Prostate gland (tissue), 2 donors: ENCODE results near the gene RER1. TPM values are rescaled to one million over a fixed set of nuclear protein-coding genes. Genes with fewer than 3 reads are reported as not detected.
A peak's percentile ranks its signal among the peaks of the same experiment; 100 is the strongest.

Experiments
- DNase-seq: peaks from one replicate; pipeline ENCODE4 v3.0.0-alpha.2; 2019; ENCODE audit warnings: low spot score
- H3K27ac ChIP-seq, 2 donors: fragments of 200-600 bp; sonication (generic); 2 replicates each; pipeline ENCODE4 v1.5.1; 2017 to 2019
- H3K27me3 ChIP-seq: fragments of 200-600 bp; sonication (generic); replicated peaks from 2 replicates; pipeline ENCODE4 v1.5.1; 2019; ENCODE audit not compliant: insufficient read depth
- H3K36me3 ChIP-seq, 2 donors: fragments of 200-600 bp; sonication (generic); 1 replicate in 1 of 2; 2 replicates in 1 of 2; pipeline versions ENCODE4 v1.5.1 to v1.8.1; 2017 to 2019
- H3K4me1 ChIP-seq: fragments of 200-600 bp; sonication (generic); replicated peaks from 2 replicates; pipeline ENCODE4 v1.5.1; 2019
- H3K4me3 ChIP-seq, 2 donors: fragments of 200-600 bp; sonication (generic); 2 replicates each; pipeline ENCODE4 v1.5.1; 2017 to 2019
- H3K9me3 ChIP-seq: fragments of 200-600 bp; sonication (generic); 2 replicates; pipeline ENCODE4 v1.5.1; 2017
- CTCF ChIP-seq, 4 experiments: fragments of 200-600 bp in 2 of 4; fragments of 450-650 bp in 2 of 4; sonication (generic) in 2 of 4; IDR thresholded peaks; 1 replicate in 3 of 4; 2 replicates in 1 of 4; pipeline ENCODE4 v1.5.1; 2016 to 2019; ENCODE audit warnings: antibody characterized with exemption in 4 of 4, mild to moderate bottlenecking in 2 of 4, moderate library complexity in 2 of 4
- POLR2A ChIP-seq: fragments of 450-650 bp; IDR thresholded peaks from one replicate; pipeline ENCODE4 v1.6.1; 2016; ENCODE audit warnings: antibody characterized with exemption, mild to moderate bottlenecking
- POLR2AphosphoS5 ChIP-seq: sonication (generic); formaldehyde crosslinking; IDR thresholded peaks from one replicate; pipeline ENCODE4 v1.6.1; 2017; ENCODE audit warnings: antibody characterized with exemption
- WGBS: methylation state at CpG from one replicate; pipeline ENCODE4 v1.1.5; 2018; 5-methylcytosine and 5-hydroxymethylcytosine counted together
- intact Hi-C: fragments of 100-400 bp; cut with DNase I; formaldehyde crosslinking; loops from one replicate; pipeline ENCODE4 v1.14.2; 2022
- total RNA-seq, 2 donors: library from RNA; depleted of rRNA; stranded (reverse); fragments of >200 nt; gene quantifications; one replicate each; pipeline ENCODE4 v1.1.0, GENCODE V29; 2016

Gene RER1
- total RNA-seq, 2 donors from 2014 or later: 86.1 to 97.0 TPM

GRCh38 chr1:2430592-2430973 lies 38.9 kb downstream of the RER1 start:
- H3K9me3 ChIP-seq: no peaks in the 10 kb centered on the region
- no peaks in the 10 kb centered on the region for H3K36me3 ChIP-seq
- H3K27me3 ChIP-seq: no peaks in the 10 kb centered on the region
- DNase-seq: no peak
- H3K27ac ChIP-seq: peak overlapping the region in 1 of 2 donors; percentile 11
- TF ChIP-seq POLR2A (no peak), POLR2AphosphoS5 (no peak), CTCF (IDR thresholded peaks at IDR 0.05) (no peak)
- no peak overlapping the region for H3K4me3 ChIP-seq
- no peaks in the 10 kb centered on the region for H3K4me1 ChIP-seq
- intact Hi-C loops: no loop called here
- WGBS: 65% methylated on average over 9 of the region's 10 CpGs

GRCh38 chr1:2431103-2431502 lies 39.5 kb downstream of the RER1 start:
- Histone ChIP-seq H3K27ac (peak overlapping the region; percentile 35 to 51), H3K36me3 (no peaks in the 10 kb centered on the region), H3K9me3 (no peaks in the 10 kb centered on the region), H3K27me3 (no peaks in the 10 kb centered on the region), H3K4me3 (no peak overlapping the region), H3K4me1 (no peaks in the 10 kb centered on the region)
- TF ChIP-seq POLR2A: peak; percentile 47
- TF ChIP-seq POLR2AphosphoS5: peak; percentile 38
- TF ChIP-seq CTCF (IDR thresholded peaks at IDR 0.05): no peak
- DNase-seq: peak; percentile 55
- intact Hi-C loops: no loop called here
- WGBS: 19% methylated on average over 6 of the region's 16 CpGs

GRCh38 chr1:2431518-2431917 lies 39.9 kb downstream of the RER1 start:
- no peak for DNase-seq
- H3K4me1 ChIP-seq: no peaks in the 10 kb centered on the region
- H3K36me3 ChIP-seq: no peaks in the 10 kb centered on the region
- 33% methylated on average over 9 of the region's 10 CpGs for WGBS
- peak overlapping the region; percentile 35 to 51 for H3K27ac ChIP-seq
- no peaks in the 10 kb centered on the region for H3K9me3 ChIP-seq
- intact Hi-C loops: no loop called here
- TF ChIP-seq POLR2A: no peak
- no peak for TF ChIP-seq CTCF (IDR thresholded peaks at IDR 0.05)
- no peak for TF ChIP-seq POLR2AphosphoS5
- no peaks in the 10 kb centered on the region for H3K27me3 ChIP-seq
- no peak overlapping the region for H3K4me3 ChIP-seq

GRCh38 chr1:2432441-2432844 lies 40.8 kb downstream of the RER1 start:
- no peak for TF ChIP-seq POLR2AphosphoS5
- TF ChIP-seq POLR2A: no peak
- no peak for TF ChIP-seq CTCF (IDR thresholded peaks at IDR 0.05)
- H3K27ac ChIP-seq: peak overlapping the region in 1 of 2 donors; percentile 35
- no peaks in the 10 kb centered on the region for H3K9me3 ChIP-seq
- no peaks in the 10 kb centered on the region for H3K27me3 ChIP-seq
- H3K4me3 ChIP-seq: no peak overlapping the region
- WGBS: 34% methylated on average over 16 of the region's 16 CpGs
- intact Hi-C loops: no loop called here
- DNase-seq: no peak
- H3K36me3 ChIP-seq: no peaks in the 10 kb centered on the region
- no peaks in the 10 kb centered on the region for H3K4me1 ChIP-seq

GRCh38 chr1:2433196-2433595 lies 41.6 kb downstream of the RER1 start:
- Histone ChIP-seq H3K4me1 (no peaks in the 10 kb centered on the region), H3K9me3 (no peaks in the 10 kb centered on the region), H3K4me3 (no peak overlapping the region), H3K27ac (no peak overlapping the region), H3K27me3 (no peaks in the 10 kb centered on the region), H3K36me3 (no peaks in the 10 kb centered on the region)
- intact Hi-C loops: no loop called here
- no peak for TF ChIP-seq POLR2A
- TF ChIP-seq CTCF (IDR thresholded peaks at IDR 0.05): no peak
- no peak for TF ChIP-seq POLR2AphosphoS5
- no peak for DNase-seq
- WGBS: 82% methylated on average over 13 of the region's 13 CpGs
